NCI-H2029 treated with DMSO at 0.1 percent for 48 hours (cell line): ENCODE measurements around the gene LMOD3.

Experiments used
- DNase-seq: peaks from one replicate; lab custom pipeline; 2025; lab: John Stamatoyannopoulos, UW

Gene LMOD3

DNA sequence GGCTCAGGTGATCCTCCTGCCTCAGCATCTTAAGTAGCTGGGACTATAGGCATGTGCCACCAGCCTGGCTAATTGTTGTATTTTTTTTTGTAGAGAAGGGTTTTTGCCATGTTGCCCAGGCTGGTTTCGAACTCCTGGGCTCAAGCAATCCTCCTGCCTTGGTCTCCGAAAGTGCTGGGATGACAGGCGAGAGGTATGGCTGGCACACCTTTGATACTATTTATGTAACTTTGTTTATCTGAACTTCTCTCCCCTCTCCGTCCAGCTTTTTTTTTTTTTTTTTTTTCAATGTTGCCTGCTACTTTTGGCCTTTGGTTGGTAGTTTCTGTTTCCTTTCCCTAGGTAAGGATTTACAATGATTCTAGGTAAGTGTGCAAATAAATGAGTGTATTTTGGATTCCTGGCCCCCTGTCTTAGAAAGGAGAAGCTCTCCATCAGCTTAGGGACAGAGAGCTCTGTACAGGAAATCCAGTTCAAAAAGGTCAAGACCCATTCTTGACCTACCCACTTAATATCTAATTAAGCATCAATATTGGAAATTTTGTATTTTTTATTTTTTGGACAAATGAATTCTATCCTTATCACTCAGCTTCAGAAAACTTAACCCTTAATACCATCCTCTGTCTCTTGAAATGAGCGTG lies 30.9 kb downstream of the LMOD3 start:
- no peak for DNase-seq

DNA sequence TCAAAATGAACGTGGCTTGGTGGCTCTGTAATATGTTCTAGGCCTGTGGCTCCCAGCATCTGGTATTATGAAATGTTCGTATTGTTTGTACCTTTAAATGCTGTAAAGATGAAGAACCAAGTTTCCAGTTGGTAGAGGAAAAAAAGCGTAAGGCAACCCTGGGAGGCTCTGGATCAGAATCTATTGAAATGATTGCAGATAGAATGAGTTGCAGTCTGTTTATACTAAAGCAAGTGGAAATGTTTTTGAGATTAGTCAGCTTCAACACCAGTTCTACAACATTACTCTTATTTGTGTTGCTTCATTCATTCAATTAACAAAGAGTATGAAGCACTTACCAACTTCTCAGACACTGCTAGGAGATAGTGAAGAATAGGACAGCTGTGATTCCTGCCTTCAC lies 32.4 kb downstream of the LMOD3 start:
- no peak for DNase-seq

DNA sequence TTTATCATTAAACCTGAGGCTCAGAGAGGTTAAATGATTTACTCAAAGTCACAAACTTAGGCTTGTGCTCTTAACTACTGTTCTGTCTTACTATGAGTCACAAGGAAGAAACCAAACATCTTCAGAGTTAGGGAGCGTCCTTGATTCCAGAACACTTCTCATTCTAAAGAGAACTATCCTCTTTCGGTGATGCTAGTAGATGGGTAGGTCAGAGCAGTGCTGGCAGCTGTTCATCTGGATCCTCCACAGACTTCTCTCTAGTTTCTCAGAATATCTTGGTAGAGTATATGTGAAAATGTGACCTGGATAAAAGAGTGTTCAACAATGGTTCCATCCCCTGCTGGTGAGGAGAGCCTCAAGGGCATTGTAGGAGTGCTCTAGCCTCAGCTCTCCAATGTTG lies 34.3 kb downstream of the LMOD3 start:
- no peak for DNase-seq

DNA sequence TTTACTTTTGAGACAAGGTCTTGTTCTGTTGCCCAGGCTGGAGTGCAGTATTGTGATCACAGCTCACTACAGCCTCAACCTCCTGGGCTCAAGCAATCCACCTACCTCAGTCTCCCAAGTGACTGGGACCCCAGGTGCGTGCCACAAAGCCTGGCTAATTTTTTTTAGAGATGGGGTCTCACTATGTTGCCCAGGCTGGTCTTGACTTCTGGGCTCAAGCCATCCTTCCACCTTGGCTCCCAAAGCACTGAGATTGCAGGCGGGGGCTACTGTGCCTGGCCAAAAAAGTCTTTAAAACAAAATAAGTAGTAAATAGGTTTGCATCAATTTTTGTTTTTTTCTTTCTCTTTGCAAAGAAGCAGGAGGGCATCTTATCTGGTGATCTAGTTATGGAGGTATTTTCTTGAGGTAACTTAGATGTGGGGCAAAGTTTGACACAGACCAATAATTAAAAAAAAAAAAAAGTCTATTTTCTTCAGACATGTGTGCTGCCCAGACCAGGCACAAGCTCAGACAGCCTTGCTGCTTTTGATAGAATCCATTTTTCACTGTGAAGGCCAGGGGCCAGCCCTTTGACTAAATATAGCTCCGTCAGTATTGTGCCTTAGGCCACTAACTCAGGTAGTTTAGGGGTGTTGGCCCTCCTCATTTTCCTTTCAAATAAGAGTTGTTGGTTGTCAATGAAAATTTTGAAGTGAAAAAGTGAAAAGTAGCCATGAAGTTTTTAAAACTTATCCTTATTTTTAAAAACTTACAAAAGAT lies 35.2 kb downstream of the LMOD3 start:
- DNase-seq = no peak

DNA sequence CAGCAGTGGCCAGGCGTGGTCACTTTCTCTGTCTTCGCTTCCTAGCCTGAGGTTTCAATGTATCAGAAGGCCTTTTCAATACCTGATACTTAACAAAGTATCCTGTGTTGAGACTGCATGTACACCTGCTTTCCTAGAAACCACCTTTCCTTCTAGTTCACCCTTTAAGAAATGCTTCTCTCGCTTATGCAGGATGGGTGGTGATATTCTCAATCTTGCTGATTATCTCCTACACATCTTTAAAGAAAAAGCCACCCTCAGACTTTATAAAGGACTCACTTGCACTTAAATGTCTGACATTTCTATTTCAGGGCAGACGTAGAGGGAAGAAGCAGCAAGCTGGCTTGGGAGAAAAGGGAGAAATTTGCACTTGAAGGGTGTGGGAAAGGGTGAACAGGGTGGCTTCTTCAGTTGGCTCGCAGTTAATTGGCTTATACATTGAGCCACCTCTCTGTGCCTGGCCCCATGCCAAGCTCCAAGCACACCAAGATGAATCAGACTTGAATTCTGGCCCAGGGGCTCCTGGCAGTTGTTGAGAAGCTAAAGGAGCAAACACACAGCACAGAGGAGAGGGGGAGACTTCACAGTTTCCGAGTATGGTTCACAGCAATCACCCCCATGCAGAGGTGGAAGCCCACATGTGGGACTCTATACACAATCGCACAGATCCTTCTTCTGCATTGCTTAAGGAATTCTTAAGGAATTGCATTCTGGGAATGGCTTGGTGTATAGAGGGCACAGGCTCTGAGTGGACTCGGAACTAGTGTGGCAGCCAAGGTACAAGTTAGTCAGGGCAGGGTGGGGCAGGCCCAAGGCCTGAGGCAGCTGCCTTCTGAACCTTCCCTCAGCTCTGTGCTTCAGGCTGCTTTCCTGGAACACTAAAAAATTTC lies 36.3 kb downstream of the LMOD3 start:
- DNase-seq = no peak

DNA sequence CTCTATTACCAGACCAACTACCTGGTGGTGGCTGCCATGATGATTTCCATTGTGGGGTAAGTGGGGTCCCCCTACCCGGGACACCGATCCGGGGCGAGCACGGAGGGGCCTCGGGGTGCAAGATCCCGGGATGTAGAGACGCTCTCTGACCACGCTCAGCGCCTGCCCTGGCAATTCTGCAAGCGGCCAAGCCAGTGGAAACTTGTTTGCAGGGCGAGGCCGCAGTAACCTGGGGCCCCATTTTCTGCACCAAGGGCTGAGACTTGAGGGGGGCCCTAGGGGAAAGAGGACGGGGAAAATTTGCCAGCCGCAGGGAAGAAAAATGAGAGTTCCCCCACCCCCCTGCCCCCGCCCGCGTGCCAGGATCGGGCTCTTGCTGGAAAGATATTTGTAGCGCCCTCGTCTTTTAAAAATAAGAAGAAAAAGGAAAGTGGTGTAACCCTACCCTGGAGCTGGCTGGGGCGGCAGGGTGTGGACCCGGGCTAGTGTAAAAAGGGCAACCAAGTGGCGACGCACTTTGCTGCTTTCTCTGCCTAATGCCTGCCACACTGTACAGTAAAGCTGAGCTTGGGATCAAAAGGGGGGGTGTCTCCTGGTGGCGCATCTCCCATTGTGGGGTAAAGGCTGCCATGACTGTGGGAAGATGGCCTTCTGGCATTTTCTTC lies 37.1 kb downstream of the LMOD3 start:
- no peak for DNase-seq

DNA sequence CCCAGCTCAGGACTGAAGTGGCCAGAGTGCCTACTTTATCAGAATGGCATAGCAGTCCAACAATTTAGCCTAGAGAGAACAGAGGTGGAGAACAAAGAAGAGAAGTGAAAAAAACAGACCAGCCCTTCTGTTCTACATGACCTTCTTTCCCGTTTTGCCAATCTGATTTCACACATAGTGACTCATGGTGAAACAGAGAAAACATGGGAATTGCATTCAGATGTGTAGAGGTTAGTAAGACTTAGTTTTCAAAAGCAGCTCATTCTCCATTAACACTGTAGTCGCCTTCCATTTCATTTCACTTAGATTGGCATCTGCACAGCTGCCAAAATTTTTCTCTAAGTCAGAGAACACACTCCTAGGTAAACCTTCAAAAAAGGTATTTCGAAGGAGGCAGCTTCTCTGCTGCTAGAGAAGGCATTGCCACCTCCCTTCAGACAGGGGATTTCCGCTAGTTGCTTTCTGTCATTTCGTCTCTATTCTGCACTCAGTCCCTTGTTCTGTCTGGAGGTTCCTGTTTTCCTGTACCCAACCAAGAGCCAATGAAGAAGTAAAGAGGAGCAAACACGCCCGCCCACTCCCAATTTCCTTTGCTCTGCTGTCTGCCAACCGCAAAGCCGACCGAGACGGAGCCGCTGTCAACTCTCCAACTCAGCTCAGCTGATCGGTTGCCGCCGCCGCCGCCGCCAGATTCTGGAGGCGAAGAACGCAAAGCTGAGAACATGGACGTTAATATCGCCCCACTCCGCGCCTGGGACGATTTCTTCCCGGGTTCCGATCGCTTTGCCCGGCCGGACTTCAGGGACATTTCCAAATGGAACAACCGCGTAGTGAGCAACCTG lies 37.8 kb downstream of the LMOD3 start, which contains the start of gene ARL6IP5:
ARL6IP5 (plus strand) TSS at position 612 of the 842 bp plus-strand sequence; CDS start at position 723, 111 bp downstream.
- peak; percentile 56 for DNase-seq

DNA sequence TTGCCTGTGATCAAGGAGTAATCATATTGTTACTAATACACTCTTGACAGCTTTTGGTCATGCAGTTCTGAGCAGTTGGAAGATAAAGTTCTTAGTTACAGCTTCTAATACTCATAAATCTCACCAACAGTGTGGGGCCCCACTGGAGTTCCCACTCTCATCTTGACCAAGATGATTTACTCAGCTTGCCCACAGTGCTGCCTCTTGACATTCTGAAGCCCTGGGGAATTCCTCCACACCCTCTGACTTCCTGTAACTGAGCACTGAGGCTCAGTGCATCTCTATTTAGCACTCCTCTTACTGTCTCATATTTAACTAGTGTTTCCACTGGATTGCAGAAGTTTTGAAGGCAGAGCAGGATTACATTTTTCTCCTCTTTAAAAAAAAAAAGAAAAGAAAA lies 39.6 kb downstream of the LMOD3 start:
- no peak for DNase-seq

DNA sequence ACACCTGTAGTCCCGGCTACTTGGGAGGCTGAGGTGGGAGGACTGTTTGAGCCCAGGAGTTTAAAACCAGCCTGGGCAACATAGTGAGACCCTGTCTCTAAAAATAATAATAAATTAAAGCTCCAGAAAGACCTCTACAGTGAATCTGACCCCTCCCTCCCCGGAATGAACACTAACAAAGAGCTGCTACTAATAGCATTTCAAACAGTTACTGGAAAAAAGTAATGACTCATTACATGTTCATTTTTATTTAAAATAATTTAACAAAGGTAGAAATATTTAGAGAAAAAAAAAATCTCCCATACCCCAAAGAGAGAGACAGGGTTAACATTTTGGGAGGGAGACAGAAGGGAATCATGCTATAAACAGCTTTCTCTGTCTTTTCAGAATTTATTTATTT lies 40.0 kb downstream of the LMOD3 start:
- DNase-seq = no peak

DNA sequence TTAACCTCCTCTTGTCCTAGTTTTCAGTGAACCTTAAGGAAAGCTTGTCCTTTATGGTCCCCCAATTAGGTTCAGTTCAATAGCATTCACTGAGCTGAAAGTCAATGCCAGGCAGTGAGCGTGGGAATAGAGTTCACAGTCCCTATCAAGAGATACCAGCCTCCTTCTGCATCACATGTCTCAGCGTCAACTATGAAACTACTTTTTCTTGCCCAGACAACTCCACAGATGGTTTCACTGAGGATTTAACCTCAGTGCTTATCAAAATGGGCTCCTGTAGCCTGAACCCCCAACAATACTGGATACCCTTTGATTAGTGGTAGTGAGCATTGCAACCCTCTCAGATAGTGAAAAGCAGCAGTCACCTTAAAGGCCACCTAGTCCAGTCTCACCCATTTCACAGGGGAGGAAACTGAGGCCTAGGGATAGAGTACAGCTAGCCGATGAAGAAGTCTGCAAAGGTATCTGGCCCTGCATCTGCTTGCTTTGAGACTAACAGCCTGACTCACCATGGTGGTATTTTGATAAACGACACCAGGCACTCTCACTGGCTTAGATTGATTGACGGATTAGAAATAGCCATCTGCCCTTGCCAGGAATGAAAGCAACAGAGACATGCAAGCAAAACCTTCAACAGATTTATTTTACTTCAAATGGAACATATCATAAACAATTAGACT lies 40.7 kb downstream of the LMOD3 start:
- no peak for DNase-seq

DNA sequence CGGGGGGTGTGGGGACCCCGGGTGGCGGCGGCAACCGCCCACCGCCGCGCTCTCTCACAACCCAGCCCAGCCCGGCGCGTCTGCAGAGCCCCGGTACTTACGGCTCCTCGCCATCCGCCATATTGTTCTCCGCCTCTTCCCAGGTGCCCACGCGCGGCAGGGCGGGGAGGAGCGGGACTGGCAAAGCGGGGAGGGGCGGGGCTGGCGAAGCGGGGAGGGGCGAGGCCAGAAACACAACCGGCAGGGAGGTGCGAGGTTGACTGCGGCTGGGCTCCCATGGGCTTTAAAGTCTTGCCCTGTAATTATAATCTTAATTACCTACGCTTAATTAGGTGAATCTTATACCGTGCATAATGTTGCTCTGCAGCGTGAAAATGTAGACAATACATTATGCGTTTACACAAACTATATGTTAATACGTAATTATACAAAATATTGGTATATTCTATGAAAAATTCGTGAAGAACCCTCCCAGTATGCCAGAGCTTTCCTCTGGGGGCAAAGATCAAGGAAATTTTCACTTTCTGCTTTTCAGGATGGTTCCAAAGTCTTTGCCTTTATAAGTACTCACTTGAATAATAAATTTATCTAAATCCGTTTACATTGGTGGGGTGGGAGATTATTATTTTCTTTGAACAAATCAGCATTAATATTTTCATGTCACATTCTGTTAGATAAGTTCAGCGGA lies 42.0 kb downstream of the LMOD3 start, which contains the start of gene UBA3:
UBA3 (minus strand) TSS at position 133 of the 688 bp plus-strand sequence; CDS start at position 121, 12 bp downstream.
- peak; percentile 8 for DNase-seq

DNA sequence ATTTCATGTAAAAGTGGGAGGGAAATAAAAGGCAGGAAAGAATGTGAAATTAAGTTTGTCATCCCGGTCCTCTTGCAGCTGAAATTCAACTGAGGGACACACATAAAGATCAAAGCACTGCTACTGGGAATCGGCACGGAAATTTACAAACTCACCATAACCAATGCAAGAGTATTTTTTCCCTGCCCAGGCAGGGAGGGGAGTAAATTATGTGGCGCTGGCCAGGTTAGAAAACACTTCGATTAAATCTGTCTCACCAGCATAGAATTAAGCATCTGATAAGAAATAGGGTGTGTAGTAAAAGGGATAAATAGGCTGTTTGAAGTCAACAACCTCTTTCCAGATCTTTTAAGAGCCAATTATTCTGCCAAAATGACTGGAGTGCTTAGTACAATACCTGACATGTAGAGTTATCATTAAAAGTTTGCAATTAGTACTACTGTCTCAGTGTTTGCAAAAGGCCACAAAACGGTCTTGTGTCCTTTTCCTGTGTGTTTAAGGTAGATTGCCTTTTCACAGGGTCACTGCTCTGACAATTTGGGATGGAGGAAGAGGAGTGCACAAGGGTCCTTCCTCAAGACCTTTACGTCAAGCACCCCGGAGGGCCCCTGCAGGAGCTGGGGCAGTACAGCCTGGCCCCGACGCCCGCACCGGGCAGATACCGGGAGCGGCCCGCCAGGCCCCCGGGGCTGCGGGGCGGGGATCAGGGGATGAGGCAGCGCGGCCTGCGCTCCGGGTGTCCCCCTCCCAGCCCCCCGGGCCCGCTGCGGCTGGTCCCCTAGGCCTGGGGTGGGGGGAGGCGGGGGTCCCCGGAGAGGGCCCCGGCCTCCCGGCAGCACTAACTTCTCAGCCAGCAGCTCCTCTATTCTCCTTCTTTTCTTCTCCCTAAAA lies 42.9 kb downstream of the LMOD3 start:
- no peak for DNase-seq

DNA sequence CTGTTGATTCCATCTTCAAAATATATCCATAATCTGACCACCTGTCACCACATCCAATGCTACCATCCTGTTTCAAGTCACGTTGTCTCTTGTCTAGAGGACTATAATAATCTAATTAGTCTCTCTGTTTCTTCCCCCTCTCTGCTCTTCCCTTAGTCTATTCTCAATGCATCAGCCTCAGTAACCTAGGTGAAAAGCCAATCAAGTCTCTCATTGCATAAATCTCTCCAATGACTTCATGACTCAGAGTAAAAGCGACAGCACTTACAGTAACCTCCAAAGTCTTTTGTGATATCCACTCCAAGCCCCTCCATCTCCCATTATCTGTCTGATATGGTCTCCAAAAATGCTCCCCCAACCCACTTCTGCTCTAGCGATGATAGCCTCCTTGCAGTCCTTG lies 49.5 kb downstream of the LMOD3 start:
- no peak for DNase-seq

DNA sequence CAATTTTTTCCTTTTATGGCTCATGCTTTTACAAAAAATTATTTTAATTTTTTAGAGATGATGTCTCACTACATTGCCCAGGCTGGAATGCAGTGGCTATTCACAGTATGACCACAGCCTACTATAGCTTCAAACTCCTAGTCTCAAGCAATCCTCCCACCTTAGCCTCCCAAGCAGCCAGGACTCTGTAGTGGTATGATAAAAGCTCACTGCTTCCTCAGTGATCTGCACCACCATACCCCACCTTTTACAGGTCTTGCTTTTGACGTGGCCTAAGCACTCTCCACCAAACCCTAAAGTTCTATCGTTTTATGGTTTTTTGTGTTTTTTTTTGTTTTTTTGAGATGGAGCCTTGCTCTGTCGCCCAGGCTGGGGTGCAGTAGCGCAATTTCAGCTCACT lies 56.3 kb downstream of the LMOD3 start:
- no peak for DNase-seq

DNA sequence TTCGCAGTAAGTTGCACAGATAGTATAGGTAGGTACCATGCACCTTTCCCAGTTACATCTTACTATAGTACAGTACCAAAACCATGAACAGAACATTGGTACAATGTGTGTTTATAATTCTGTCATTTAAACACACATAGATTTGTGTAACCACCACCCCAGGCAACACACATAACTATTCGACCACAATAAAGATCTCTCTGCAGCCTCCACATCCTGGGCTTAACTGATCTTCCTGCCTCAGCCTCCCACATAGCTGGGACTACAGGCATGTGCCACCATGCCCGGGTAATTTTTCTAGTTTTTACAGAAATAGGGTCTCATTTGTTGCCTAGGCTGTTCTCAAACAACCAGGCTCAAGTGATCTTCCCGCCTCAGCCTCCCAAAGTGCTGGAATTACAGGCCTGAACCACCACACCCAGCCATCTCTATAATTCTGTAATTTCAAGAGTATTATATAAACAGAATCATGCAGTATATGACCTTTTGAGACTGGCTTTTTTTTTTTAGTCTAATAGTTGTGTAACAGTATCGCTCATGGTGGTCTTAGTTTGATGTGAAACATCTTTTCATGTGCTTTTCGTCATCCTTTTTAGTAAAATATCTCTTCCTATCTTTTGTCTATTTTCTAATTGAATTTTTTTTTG lies 57.0 kb downstream of the LMOD3 start:
- DNase-seq = no peak

DNA sequence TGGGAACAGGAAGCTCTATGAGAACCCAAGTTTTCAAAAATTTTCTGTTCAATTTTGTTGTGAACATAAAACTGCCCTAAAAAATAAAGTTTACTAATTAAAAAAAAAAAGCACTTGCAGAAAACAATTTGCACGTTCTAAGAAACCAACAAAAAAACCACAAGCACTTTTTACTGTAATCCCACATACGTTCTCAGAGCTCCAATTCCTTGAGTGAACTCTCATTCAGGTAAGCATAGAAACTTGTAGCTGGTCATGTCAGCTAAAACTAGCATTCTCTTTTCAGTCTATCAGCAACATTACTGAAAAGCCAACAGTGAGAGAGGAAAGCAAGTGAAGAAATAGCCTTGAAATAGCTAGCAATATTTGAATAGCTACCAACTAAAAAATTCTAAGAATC lies 58.8 kb downstream of the LMOD3 start:
- no peak for DNase-seq

DNA sequence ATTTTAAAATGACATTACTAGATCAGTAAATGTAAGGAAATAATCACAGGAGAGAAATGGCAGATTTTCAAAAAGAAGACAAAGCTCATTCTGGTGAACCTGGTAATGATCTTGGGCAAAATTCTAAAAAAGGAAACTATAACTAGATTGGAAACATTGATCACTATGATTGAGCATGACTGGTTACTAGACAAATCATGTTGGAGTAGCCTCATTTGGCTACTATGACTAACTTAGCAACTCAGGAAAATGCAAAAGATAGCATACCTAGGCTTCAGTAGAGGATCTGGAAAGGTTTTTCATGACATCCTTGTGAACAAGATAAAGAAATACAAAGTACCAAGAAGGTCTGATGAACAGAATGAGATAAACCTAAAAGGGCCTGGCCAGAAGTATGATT lies 62.7 kb downstream of the LMOD3 start:
- no peak for DNase-seq

DNA sequence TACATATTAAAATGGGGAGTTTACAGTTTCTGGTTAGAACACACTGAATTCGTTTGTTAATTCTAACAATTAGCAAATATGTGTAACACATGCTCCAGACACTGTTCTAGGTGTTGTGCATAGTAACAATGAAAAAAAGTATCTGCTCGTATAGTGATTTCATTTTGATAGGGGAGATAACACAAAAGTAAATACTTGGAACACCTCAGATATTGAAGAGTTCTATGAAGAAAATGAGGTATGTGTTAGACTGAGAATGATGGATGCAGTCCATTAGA lies 63.5 kb downstream of the LMOD3 start:
- no peak for DNase-seq
